COLO668 (cell line): ENCODE measurements around the gene ANKRD44.
A peak's percentile ranks its signal among the peaks of the same experiment; 100 is the strongest.
"Not testable (repeated sequence)": the region's sequence is repeated elsewhere in the genome, so short reads cannot be mapped to it uniquely, and the experiment has no call there.

Experiments used
- DNase-seq: peaks from one replicate; lab custom pipeline; 2025; ENCODE audit not compliant: unreplicated experiment; lab: John Stamatoyannopoulos, UW

The ANKRD44 gene

GRCh38 chr2:197293252-197294007 is 17.1 kb downstream of the ANKRD44 start:
- no peak for DNase-seq

- no peak for DNase-seq
Measured at GRCh38 chr2:197292619-197293018, 18.0 kb downstream of the ANKRD44 start.

GRCh38 chr2:197287596-197287932 is 23.0 kb downstream of the ANKRD44 start:
- DNase-seq = not testable (repeated sequence)

GRCh38 chr2:197286805-197287595 is 23.6 kb downstream of the ANKRD44 start:
- DNase-seq = no peak

GRCh38 chr2:197285361-197285760 is 25.2 kb downstream of the ANKRD44 start:
- DNase-seq = no peak

GRCh38 chr2:197284956-197285355 is 25.6 kb downstream of the ANKRD44 start:
- no peak for DNase-seq

- DNase-seq = no peak
Measured at GRCh38 chr2:197281421-197281820, 29.2 kb downstream of the ANKRD44 start.

- no peak for DNase-seq
Measured at GRCh38 chr2:197280015-197280702, 30.4 kb downstream of the ANKRD44 start.

- no peak for DNase-seq
Measured at GRCh38 chr2:197278799-197279763, 31.5 kb downstream of the ANKRD44 start.

- no peak for DNase-seq
Measured at GRCh38 chr2:197277794-197278193, 32.8 kb downstream of the ANKRD44 start.

GRCh38 chr2:197276156-197276555 is 34.4 kb downstream of the ANKRD44 start:
- DNase-seq = no peak

GRCh38 chr2:197274937-197275336 is 35.6 kb downstream of the ANKRD44 start:
- DNase-seq = no peak

- DNase-seq = peak; percentile 34
Measured at GRCh38 chr2:197274349-197274748, 36.2 kb downstream of the ANKRD44 start.

- peak; percentile 92 for DNase-seq
Measured at GRCh38 chr2:197273485-197273884, 37.1 kb downstream of the ANKRD44 start.

- no peak for DNase-seq
Measured at GRCh38 chr2:197270601-197271000, 40.0 kb downstream of the ANKRD44 start.

- no peak for DNase-seq
Measured at GRCh38 chr2:197269815-197270214, 40.8 kb downstream of the ANKRD44 start.

GRCh38 chr2:197268786-197269584 is 41.6 kb downstream of the ANKRD44 start:
- DNase-seq = no peak

- DNase-seq = no peak
Measured at GRCh38 chr2:197266477-197266876, 44.1 kb downstream of the ANKRD44 start.

- DNase-seq = no peak
Measured at GRCh38 chr2:197265924-197266323, 44.7 kb downstream of the ANKRD44 start.

- no peak for DNase-seq
Measured at GRCh38 chr2:197265036-197265435, 45.5 kb downstream of the ANKRD44 start.
